ENCODE measurements around the gene TRABD2B.
A peak's percentile ranks its signal among the peaks of the same experiment; 100 is the strongest.

The TRABD2B gene

DNA sequence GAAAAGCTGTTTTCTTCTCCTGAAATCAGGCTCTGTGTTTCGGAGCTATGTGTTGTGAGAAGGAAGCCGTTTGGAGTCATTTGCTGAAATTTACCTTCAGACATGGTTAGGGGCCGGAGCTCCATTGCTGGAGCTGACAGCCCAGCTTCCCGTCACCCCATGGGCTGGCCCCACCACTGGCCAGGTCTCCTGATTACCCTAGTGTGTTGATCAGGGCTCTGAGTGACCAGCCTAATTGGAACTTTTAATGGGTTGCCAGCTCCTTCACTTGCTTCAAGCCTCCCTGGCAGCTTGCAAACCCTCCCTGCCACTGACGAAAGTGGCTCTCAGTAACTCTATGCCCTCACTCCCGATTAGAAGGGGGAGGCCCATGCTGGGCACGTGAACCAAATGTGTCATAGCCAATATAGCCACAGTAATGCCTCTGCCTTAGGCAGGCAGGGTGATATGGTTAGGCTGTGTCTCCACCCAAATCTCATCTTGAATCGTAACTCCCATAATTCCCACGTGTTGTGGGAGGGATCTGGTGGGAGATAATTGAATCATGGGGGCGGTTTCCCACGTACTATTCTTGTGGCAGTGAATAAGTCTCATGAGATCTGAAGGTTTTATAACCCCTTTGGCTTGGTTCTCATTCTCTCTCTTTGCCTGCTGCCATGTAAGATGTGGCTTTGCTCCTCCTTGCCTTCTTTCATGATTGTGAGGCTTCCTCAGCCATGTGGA, 224.1 kb downstream of the TRABD2B start:
- peaks cover 0 to 3% of the 10 kb centered on the region in 2 experiments; a peak in 1 of 3 replicates for H3K36me3 ChIP-seq (ENCODE audit: control insufficient read depth in 2 of 2, insufficient read depth in 1 of 2, low read length in 2 of 2)
- peak; percentile 88 for TF ChIP-seq EGR2 (tag by site-specific recombination; IDR thresholded peaks at IDR 0.05; ENCODE audit: low read depth)
- no peak for TF ChIP-seq ZNF16 (tag by site-specific recombination; IDR thresholded peaks at IDR 0.05; ENCODE audit: low read depth)
- no peak for TF ChIP-seq KLF16 (tag by site-specific recombination; IDR thresholded peaks at IDR 0.05)
- TF ChIP-seq ZFHX2 (tag by site-specific recombination; conservative IDR thresholded peaks at IDR 0.05) = peak; percentile 90
- no peaks in the 10 kb centered on the region for H3K9me3 ChIP-seq (ENCODE audit: control insufficient read depth, insufficient read depth, low read depth, low read length)
- H3K4me3 ChIP-seq (ENCODE audit: low read depth, low read length) = no peak overlapping the region
- ChIA-PET CTCF (interaction anchor here (0.6 kb wide), 2 partner anchors 16 to 17 kb away, joined by 3 read pairs; no protein-coding TSS in a partner anchor), POLR2A (no interaction called here)
- no peak overlapping the region for H3K27ac ChIP-seq (ENCODE audit: extremely low read depth, low read depth, low read length)
- H3K4me1 ChIP-seq (ENCODE audit: control insufficient read depth, insufficient read depth, low read length) = no peaks in the 10 kb centered on the region

- H3K36me3 ChIP-seq (ENCODE audit: control insufficient read depth in 2 of 2, insufficient read depth in 1 of 2, low read length in 2 of 2) = peaks cover 0 to 3% of the 10 kb centered on the region in 2 experiments; a peak in 1 of 3 replicates
- H3K4me3 ChIP-seq (ENCODE audit: low read depth, low read length) = no peak overlapping the region
- ChIA-PET POLR2A (no interaction called here), CTCF (interaction anchor here (0.6 kb wide), 1 partner anchor 17 kb away, joined by 3 read pairs; no protein-coding TSS in a partner anchor)
- no peak overlapping the region for H3K27ac ChIP-seq (ENCODE audit: extremely low read depth, low read depth, low read length)
- H3K9me3 ChIP-seq (ENCODE audit: control insufficient read depth, insufficient read depth, low read depth, low read length) = no peaks in the 10 kb centered on the region
- H3K4me1 ChIP-seq (ENCODE audit: control insufficient read depth, insufficient read depth, low read length) = no peaks in the 10 kb centered on the region
- TF ChIP-seq ZSCAN23 (tag by site-specific recombination; IDR thresholded peaks at IDR 0.05) (no peak), ZNF843 (tag by site-specific recombination; IDR thresholded peaks at IDR 0.05) (no peak), KLF7 (tag by site-specific recombination; IDR thresholded peaks at IDR 0.05; ENCODE audit: borderline replicate concordance) (no peak), ZNF747 (tag by site-specific recombination; IDR thresholded peaks at IDR 0.05) (no peak), SCRT2 (tag by site-specific recombination; IDR thresholded peaks at IDR 0.05) (no peak), ZNF239 (tag by site-specific recombination; IDR thresholded peaks at IDR 0.05) (no peak), ZNF350 (tag by site-specific recombination; IDR thresholded peaks at IDR 0.05) (no peak), ZNF501 (tag by site-specific recombination; IDR thresholded peaks at IDR 0.05) (no peak), ZNF621 (tag by site-specific recombination; IDR thresholded peaks at IDR 0.05) (no peak), ZNF529 (tag by site-specific recombination; IDR thresholded peaks at IDR 0.05; ENCODE audit: insufficient replicate concordance) (no peak), ZNF558 (tag by site-specific recombination; IDR thresholded peaks at IDR 0.05) (no peak), ZBTB11 (tag by site-specific recombination; conservative IDR thresholded peaks at IDR 0.05; ENCODE audit: low read depth) (no peak), ZSCAN4 (tag by site-specific recombination; IDR thresholded peaks at IDR 0.05) (no peak), ZNF138 (tag by site-specific recombination; IDR thresholded peaks at IDR 0.05; ENCODE audit: borderline replicate concordance) (no peak), ZFP69B (tag by site-specific recombination; IDR thresholded peaks at IDR 0.05) (no peak), HOXC10 (CRISPR knock-in tag; IDR thresholded peaks at IDR 0.05) (no peak), ZXDB (tag by site-specific recombination; IDR thresholded peaks at IDR 0.05) (no peak), ZNF394 (tag by site-specific recombination; IDR thresholded peaks at IDR 0.05; ENCODE audit: borderline replicate concordance) (no peak), TRIM28 (IDR thresholded peaks at IDR 0.05; ENCODE audit: borderline replicate concordance, low read length) (no peak)
- TF ChIP-seq, protein P1, sequence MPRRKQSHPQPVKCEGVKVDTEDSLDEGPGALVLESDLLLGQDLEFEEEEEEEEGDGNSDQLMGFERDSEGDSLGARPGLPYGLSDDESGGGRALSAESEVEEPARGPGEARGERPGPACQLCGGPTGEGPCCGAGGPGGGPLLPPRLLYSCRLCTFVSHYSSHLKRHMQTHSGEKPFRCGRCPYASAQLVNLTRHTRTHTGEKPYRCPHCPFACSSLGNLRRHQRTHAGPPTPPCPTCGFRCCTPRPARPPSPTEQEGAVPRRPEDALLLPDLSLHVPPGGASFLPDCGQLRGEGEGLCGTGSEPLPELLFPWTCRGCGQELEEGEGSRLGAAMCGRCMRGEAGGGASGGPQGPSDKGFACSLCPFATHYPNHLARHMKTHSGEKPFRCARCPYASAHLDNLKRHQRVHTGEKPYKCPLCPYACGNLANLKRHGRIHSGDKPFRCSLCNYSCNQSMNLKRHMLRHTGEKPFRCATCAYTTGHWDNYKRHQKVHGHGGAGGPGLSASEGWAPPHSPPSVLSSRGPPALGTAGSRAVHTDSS (tag by site-specific recombination; IDR thresholded peaks at IDR 0.05) = no peak
These were observed 224.9 kb downstream of the TRABD2B start for GRCh38 chr1:47772281-47772680.
